B cell (primary cell): ENCODE results near the gene SYNE2. TPM values are rescaled to one million over a fixed set of nuclear protein-coding genes. Genes with fewer than 3 reads are reported as not detected.

Source experiments
- ATAC-seq: fragments of 200-7000 bp; cut with Tn5 transposase; one replicate; pipeline ENCODE4 v1.10.0; 2021; ENCODE audit warnings: low read depth, mild to moderate bottlenecking, moderate number of reproducible peaks, moderate library complexity
- CTCF ChIA-PET: fragments of 350-600 bp; sonication (Branson Sonifier 250); formaldehyde crosslinking; loops from one replicate; lab custom pipeline; 2021; ENCODE audit warnings: antibody characterized with exemption, inconsistent platforms; lab: Charles Lee
- POLR2A ChIA-PET: fragments of 350-600 bp; sonication (Branson Sonifier 250); formaldehyde crosslinking; loops from one replicate; lab custom pipeline; 2021; ENCODE audit warnings: antibody characterized with exemption; lab: Charles Lee
- DNase-seq: peaks from one replicate; pipeline ENCODE4 v3.0.0; 2013
- H2AFZ ChIP-seq: 2 replicates; pipeline ENCODE4 v1.6.1; 2012; ENCODE audit warnings: mild to moderate bottlenecking, low read depth, low read length; ENCODE audit not compliant: insufficient read depth, poor library complexity, severe bottlenecking
- H3K27ac ChIP-seq, 2 donors: 1 replicate in 1 of 2; 2 replicates in 1 of 2; pipeline ENCODE4 v1.5.1; 2012 to 2013; ENCODE audit warnings: low read length in 2 of 2, mild to moderate bottlenecking in 2 of 2, moderate library complexity in 1 of 2
- H3K27me3 ChIP-seq, 4 experiments: fragments of 200-600 bp in 1 of 4; sonication (generic) in 1 of 4; replicated peaks in 1 of 4; 1 replicate in 2 of 4; 2 replicates in 2 of 4; pipeline versions ENCODE4 v1.6.1 to v1.7.0; 2013 to 2016; ENCODE audit warnings: low read length in 3 of 4, mild to moderate bottlenecking in 2 of 4, mixed read lengths in 1 of 4, moderate library complexity in 1 of 4; ENCODE audit not compliant: insufficient read depth in 4 of 4, control insufficient read depth in 3 of 4; ENCODE audit errors: control extremely low read depth in 1 of 4
- H3K36me3 ChIP-seq, 2 experiments: replicated peaks in 1 of 2; 1 replicate in 1 of 2; 2 replicates in 1 of 2; pipeline versions ENCODE4 v1.6.1 to v1.7.1; 2013; ENCODE audit warnings: low read length in 1 of 2; ENCODE audit not compliant: insufficient read depth in 2 of 2, control insufficient read depth in 1 of 2; ENCODE audit errors: control extremely low read depth in 1 of 2, extremely low read depth in 1 of 2
- H3K4me1 ChIP-seq, 2 donors: fragments of 200-600 bp in 1 of 2; sonication (generic) in 1 of 2; 1 replicate in 1 of 2; 2 replicates in 1 of 2; pipeline versions ENCODE4 v1.5.1 to v1.6.1; 2013 to 2017; ENCODE audit warnings: low read length in 2 of 2; ENCODE audit not compliant: control insufficient read depth in 2 of 2, insufficient read depth in 2 of 2
- H3K4me2 ChIP-seq: replicated peaks from 2 replicates; pipeline ENCODE3; 2012; ENCODE audit warnings: mild to moderate bottlenecking, low read depth, low read length; ENCODE audit not compliant: poor library complexity, severe bottlenecking
- H3K4me3 ChIP-seq, 5 experiments: fragments of 200-600 bp in 1 of 5; sonication (generic) in 1 of 5; 1 replicate in 3 of 5; 2 replicates in 2 of 5; pipeline versions ENCODE4 v1.5.1 to v1.7.0; 2011 to 2016; ENCODE audit warnings: low read length in 4 of 5, mild to moderate bottlenecking in 4 of 5, low read depth in 2 of 5, control low read depth in 1 of 5, moderate library complexity in 1 of 5; ENCODE audit not compliant: insufficient read depth in 1 of 5; ENCODE audit errors: control extremely low read depth in 1 of 5, extremely low read depth in 1 of 5
- H3K79me2 ChIP-seq: fragments of 200-600 bp; sonication (generic); one replicate; pipeline ENCODE4 v1.6.0; 2016; ENCODE audit warnings: low read length; ENCODE audit not compliant: control insufficient read depth, insufficient read depth
- H3K9ac ChIP-seq: fragments of 200-600 bp; sonication (generic); 2 replicates; pipeline ENCODE4 v1.6.1; 2017; ENCODE audit warnings: mild to moderate bottlenecking, low read length, moderate library complexity
- H3K9me3 ChIP-seq, 3 donors: one replicate each; pipeline versions ENCODE4 v1.6.1 to v1.7.1; 2013; ENCODE audit warnings: low read length in 2 of 3; ENCODE audit not compliant: control insufficient read depth in 2 of 3, insufficient read depth in 1 of 3; ENCODE audit errors: control extremely low read depth in 1 of 3
- H4K20me1 ChIP-seq: 2 replicates; pipeline ENCODE4 v1.6.0; 2012; ENCODE audit warnings: mild to moderate bottlenecking, low read length; ENCODE audit not compliant: insufficient read depth, control insufficient read depth, poor library complexity, severe bottlenecking
- H3K27ac Mint-ChIP-seq: one replicate; pipeline ENCODE4 v1.8.0; 2021; ENCODE audit warnings: mixed read lengths
- H3K27me3 Mint-ChIP-seq: one replicate; pipeline ENCODE4 v1.8.0; 2021; ENCODE audit warnings: mixed read lengths
- H3K4me1 Mint-ChIP-seq: one replicate; pipeline ENCODE4 v1.8.0; 2021; ENCODE audit warnings: mixed read lengths
- H3K4me3 Mint-ChIP-seq: one replicate; pipeline ENCODE4 v1.8.0; 2021; ENCODE audit warnings: mixed read lengths
- H3K9me3 Mint-ChIP-seq: one replicate; pipeline ENCODE4 v1.8.0; 2022; ENCODE audit warnings: mixed read lengths; ENCODE audit not compliant: insufficient read depth
- CTCF ChIP-seq: fragments of 200-600 bp; IDR thresholded peaks from one replicate; pipeline ENCODE4 v1.8.0; 2022; ENCODE audit warnings: antibody characterized with exemption, mild to moderate bottlenecking
- EZH2 ChIP-seq: IDR thresholded peaks from 2 replicates; pipeline ENCODE4 v1.6.1; 2012; ENCODE audit warnings: borderline replicate concordance, low read depth, mild to moderate bottlenecking, moderate library complexity, low read length; ENCODE audit not compliant: insufficient read depth, poor library complexity, severe bottlenecking
- WGBS: methylation state at CpG from one replicate; pipeline ENCODE4 v1.1.5; 2013; ENCODE audit warnings: missing lambda C conversion rate; ENCODE audit not compliant: insufficient coverage; 5-methylcytosine and 5-hydroxymethylcytosine counted together
- intact Hi-C: fragments of 100-400 bp; cut with micrococcal nuclease; formaldehyde crosslinking; loops from one replicate; pipeline ENCODE4 v1.10.0; 2022
- polyA plus RNA-seq: library from polyadenylated mRNA; depleted of rRNA; stranded (reverse); fragments of >200 nt; gene quantifications from 2 replicates; pipeline ENCODE4 v1.2.3, GENCODE V29; 2012
- total RNA-seq, 2 donors: library from RNA; stranded (reverse); fragments of 120-200 nt in 1 of 2; gene quantifications; 1 replicate in 1 of 2; 2 replicates in 1 of 2; pipeline versions ENCODE4 v1.2.3 to v1.2.4, GENCODE V29; 2013 to 2022

The SYNE2 gene
- total and polyA plus RNA-seq, 2 donors (not counting 1 experiment from before 2014, with no cell fraction given) = 39.5 to 105 TPM

DNA sequence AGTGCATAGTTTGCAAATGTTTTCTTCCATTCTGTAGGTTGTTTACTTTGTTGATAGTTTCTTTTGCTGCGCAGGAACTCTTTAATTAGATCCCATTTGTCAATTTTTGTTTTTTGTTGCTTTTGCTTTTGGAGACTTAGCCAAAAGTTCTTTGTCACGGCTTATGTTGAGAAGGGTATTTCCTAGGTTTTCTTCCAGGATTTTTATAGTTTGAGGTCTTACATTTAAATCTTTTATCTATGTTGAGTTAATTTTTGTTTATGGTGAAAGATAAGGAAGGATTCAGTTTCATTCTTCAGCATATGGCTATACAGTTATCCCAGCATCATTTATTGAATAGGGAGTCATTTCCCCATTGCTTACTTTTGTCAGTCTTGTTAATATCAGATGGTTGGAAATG lies 51.9 kb downstream of the SYNE2 start:
- WGBS = no CpG with 5 or more reads among the region's 2 CpGs
- H3K4me1 Mint-ChIP-seq = peaks cover 24% of the 10 kb centered on the region
- H3K4me2 ChIP-seq = no peak overlapping the region
- no peak for DNase-seq
- CTCF ChIA-PET = no interaction called here
- no peak overlapping the region for H3K27ac ChIP-seq
- H3K27me3 Mint-ChIP-seq = no peaks in the 10 kb centered on the region
- no peak overlapping the region for H3K27ac Mint-ChIP-seq
- intact Hi-C loops = loop anchor here (10.0 kb wide), 1 partner anchor 50 kb away; the partner anchor contains the start of gene SYNE2
- no peaks in the 10 kb centered on the region for H3K27me3 ChIP-seq
- peaks cover 7 to 12% of the 10 kb centered on the region in 2 donors for H3K4me1 ChIP-seq
- H3K9me3 ChIP-seq = no peaks in the 10 kb centered on the region
- H3K4me3 ChIP-seq = no peak overlapping the region
- no peak overlapping the region for H3K9ac ChIP-seq
- no peak overlapping the region for H2AFZ ChIP-seq
- no peaks in the 10 kb centered on the region for H3K9me3 Mint-ChIP-seq
- POLR2A ChIA-PET = no interaction called here
- no peaks in the 10 kb centered on the region for H3K36me3 ChIP-seq
- TF ChIP-seq CTCF (no peak), EZH2 (no peak)
- peaks cover 4% of the 10 kb centered on the region for H3K79me2 ChIP-seq
- no peak for ATAC-seq
- H3K4me3 Mint-ChIP-seq = no peak overlapping the region
- H4K20me1 ChIP-seq = no peaks in the 10 kb centered on the region

DNA sequence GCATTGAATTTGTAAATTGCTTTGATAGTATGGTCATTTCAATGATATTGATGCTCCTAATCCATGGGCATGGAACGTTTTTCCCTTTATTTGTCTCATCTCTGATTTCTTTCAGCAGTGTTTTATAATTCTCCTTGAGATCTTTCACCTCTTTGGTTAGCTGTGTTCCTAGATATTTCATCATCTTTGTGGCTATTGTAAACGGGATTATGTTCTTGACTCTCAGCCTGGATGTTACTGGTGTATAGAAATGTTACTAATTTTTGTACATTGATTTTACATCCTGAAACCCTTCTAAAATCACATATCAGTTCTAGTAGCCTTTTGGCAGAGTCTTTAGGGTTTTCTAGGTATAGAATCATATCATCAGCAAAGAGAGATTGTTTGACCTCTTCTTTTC lies 52.6 kb downstream of the SYNE2 start:
- H3K9ac ChIP-seq = no peak overlapping the region
- peaks cover 18% of the 10 kb centered on the region for H3K4me1 Mint-ChIP-seq
- DNase-seq = no peak
- no peak overlapping the region for H3K27ac Mint-ChIP-seq
- H3K79me2 ChIP-seq = peaks cover 4% of the 10 kb centered on the region
- no peak overlapping the region for H3K27ac ChIP-seq
- no peak overlapping the region for H3K4me3 Mint-ChIP-seq
- H2AFZ ChIP-seq = no peak overlapping the region
- no peaks in the 10 kb centered on the region for H4K20me1 ChIP-seq
- TF ChIP-seq EZH2 (no peak), CTCF (no peak)
- ChIA-PET CTCF (no interaction called here), POLR2A (no interaction called here)
- peaks cover 1 to 6% of the 10 kb centered on the region in 2 donors for H3K4me1 ChIP-seq
- no peaks in the 10 kb centered on the region for H3K27me3 Mint-ChIP-seq
- H3K9me3 ChIP-seq = no peaks in the 10 kb centered on the region
- no peak for ATAC-seq
- H3K27me3 ChIP-seq = no peaks in the 10 kb centered on the region
- no peaks in the 10 kb centered on the region for H3K9me3 Mint-ChIP-seq
- no CpG with 5 or more reads among the region's 2 CpGs for WGBS
- intact Hi-C loops = loop anchor here (10.0 kb wide), 1 partner anchor 51 kb away; the partner anchor contains the start of gene SYNE2
- H3K36me3 ChIP-seq = no peaks in the 10 kb centered on the region
- no peak overlapping the region for H3K4me2 ChIP-seq
- no peak overlapping the region for H3K4me3 ChIP-seq
